Body of pancreas (tissue), 4 donors: ENCODE data around the gene TMPRSS9.

ENCODE experiments used
- CTCF ChIP-seq, 7 experiments: fragments of 450-650 bp in 4 of 7; fragments of 200-600 bp in 3 of 7; sonication (generic) in 3 of 7; IDR thresholded peaks; one replicate each; pipeline ENCODE4 v1.5.1; 2016 to 2019; ENCODE audit warnings: antibody characterized with exemption in 7 of 7
- POLR2A ChIP-seq, 3 donors: fragments of 450-650 bp; IDR thresholded peaks; one replicate each; pipeline ENCODE4 v1.6.1; 2016; ENCODE audit warnings: antibody characterized with exemption in 3 of 3, mild to moderate bottlenecking in 2 of 3

GRCh38 chr19:2329501-2329916 is 30.6 kb upstream of the TMPRSS9 start:
- no peak for TF ChIP-seq CTCF (IDR thresholded peaks at IDR 0.05)
- no peak for TF ChIP-seq POLR2A (IDR thresholded peaks at IDR 0.05)
